CD14-positive monocyte (primary cell): Measurements from ENCODE around the gene C1QTNF1. TPM values are rescaled to one million over a fixed set of nuclear protein-coding genes. Genes with fewer than 3 reads are reported as not detected.

Source experiments
- DNase-seq, 3 donors: peaks; one replicate each; pipeline ENCODE4 v3.0.0-alpha.2; 2011 to 2022
- H2AFZ ChIP-seq: 2 replicates; pipeline ENCODE4 v1.6.0; 2012; ENCODE audit warnings: mild to moderate bottlenecking, low read depth, low read length, inconsistent platforms; ENCODE audit not compliant: insufficient read depth, poor library complexity, severe bottlenecking
- H3K27ac ChIP-seq, 2 donors: 1 replicate in 1 of 2; 2 replicates in 1 of 2; pipeline ENCODE4 v1.5.1; 2012 to 2013; ENCODE audit warnings: low read length in 2 of 2, control low read depth in 1 of 2, inconsistent platforms in 1 of 2, low read depth in 1 of 2, mild to moderate bottlenecking in 1 of 2
- H3K27me3 ChIP-seq, 2 donors: one replicate each; pipeline versions ENCODE4 v1.6.0 to v1.6.1; 2011 to 2013; ENCODE audit warnings: low read length in 2 of 2; ENCODE audit not compliant: control insufficient read depth in 2 of 2, insufficient read depth in 2 of 2
- H3K36me3 ChIP-seq, 2 donors: replicated peaks in 1 of 2; 1 replicate in 1 of 2; 2 replicates in 1 of 2; pipeline versions ENCODE4 v1.5.1 to v1.6.1; 2012 to 2013; ENCODE audit warnings: low read length in 2 of 2, control low read depth in 1 of 2, inconsistent platforms in 1 of 2, mild to moderate bottlenecking in 1 of 2; ENCODE audit not compliant: insufficient read depth in 2 of 2, control insufficient read depth in 1 of 2
- H3K4me1 ChIP-seq, 2 donors: 1 replicate in 1 of 2; 2 replicates in 1 of 2; pipeline versions ENCODE4 v1.5.1 to v1.6.1; 2012 to 2013; ENCODE audit warnings: low read length in 2 of 2, control low read depth in 1 of 2, inconsistent platforms in 1 of 2, mild to moderate bottlenecking in 1 of 2, moderate library complexity in 1 of 2; ENCODE audit not compliant: insufficient read depth in 2 of 2, control insufficient read depth in 1 of 2
- H3K4me2 ChIP-seq: replicated peaks from 2 replicates; pipeline ENCODE3; 2012; ENCODE audit warnings: low read length, moderate library complexity, mild to moderate bottlenecking; ENCODE audit not compliant: poor library complexity, severe bottlenecking; ENCODE audit errors: extremely low read depth
- H3K4me3 ChIP-seq, 3 experiments: fragments of 200-600 bp in 1 of 3; sonication (generic) in 1 of 3; replicated peaks in 1 of 3; 1 replicate in 2 of 3; 2 replicates in 1 of 3; pipeline ENCODE4 v1.5.1; 2011 to 2013; ENCODE audit warnings: low read length in 3 of 3, mild to moderate bottlenecking in 3 of 3, control low read depth in 2 of 3, low read depth in 2 of 3, inconsistent platforms in 1 of 3, moderate library complexity in 1 of 3
- H3K79me2 ChIP-seq: 2 replicates; pipeline ENCODE4 v1.6.0; 2012; ENCODE audit warnings: mild to moderate bottlenecking, control low read depth, inconsistent platforms, low read length, moderate library complexity; ENCODE audit not compliant: insufficient read depth
- H3K9ac ChIP-seq: 2 replicates; pipeline ENCODE4 v1.6.0; 2017; ENCODE audit warnings: low read length, mild to moderate bottlenecking; ENCODE audit not compliant: insufficient read depth, poor library complexity, severe bottlenecking
- H3K9me3 ChIP-seq, 2 donors: replicated peaks in 1 of 2; 1 replicate in 1 of 2; 2 replicates in 1 of 2; pipeline versions ENCODE4 v1.5.1 to v1.6.1; 2012 to 2013; ENCODE audit warnings: low read length in 2 of 2, control low read depth in 1 of 2; ENCODE audit not compliant: control insufficient read depth in 1 of 2, insufficient read depth in 1 of 2
- H4K20me1 ChIP-seq: 2 replicates; pipeline ENCODE4 v1.6.0; 2012; ENCODE audit warnings: mild to moderate bottlenecking, low read length, control low read depth, moderate library complexity; ENCODE audit not compliant: insufficient read depth
- H3K27ac Mint-ChIP-seq, 7 donors: one replicate each; pipeline ENCODE4 v1.8.0; 2020; ENCODE audit warnings: mild to moderate bottlenecking in 7 of 7, mixed read lengths in 7 of 7, moderate library complexity in 6 of 7, inconsistent platforms in 2 of 7
- H3K27me3 Mint-ChIP-seq, 3 donors: one replicate each; pipeline ENCODE4 v1.8.0; 2021 to 2022; ENCODE audit warnings: low read depth in 3 of 3, mild to moderate bottlenecking in 3 of 3, mixed read lengths in 3 of 3, moderate library complexity in 3 of 3, inconsistent platforms in 1 of 3
- H3K36me3 Mint-ChIP-seq, 2 donors: one replicate each; pipeline ENCODE4 v1.8.0; 2020; ENCODE audit warnings: mixed read lengths in 2 of 2, inconsistent platforms in 1 of 2, mild to moderate bottlenecking in 1 of 2
- H3K4me1 Mint-ChIP-seq: one replicate; pipeline ENCODE4 v1.8.0; 2020; ENCODE audit warnings: mild to moderate bottlenecking, mixed read lengths
- H3K4me3 Mint-ChIP-seq, 2 donors: one replicate each; pipeline ENCODE4 v1.8.0; 2020; ENCODE audit warnings: mild to moderate bottlenecking in 2 of 2, mixed read lengths in 2 of 2, moderate library complexity in 1 of 2
- H3K9me3 Mint-ChIP-seq, 7 donors: one replicate each; pipeline ENCODE4 v1.8.0; 2020 to 2022; ENCODE audit warnings: mixed read lengths in 7 of 7, mild to moderate bottlenecking in 6 of 7, moderate library complexity in 6 of 7, inconsistent platforms in 2 of 7
- WGBS: methylation state at CpG from one replicate; pipeline ENCODE4 v1.1.5; 2013; ENCODE audit warnings: missing lambda C conversion rate; ENCODE audit not compliant: insufficient coverage; 5-methylcytosine and 5-hydroxymethylcytosine counted together
- intact Hi-C, 2 donors: fragments of 100-400 bp; cut with micrococcal nuclease; formaldehyde crosslinking; loops; one replicate each; pipeline versions ENCODE4 v1.15.0 to v1.15.1; 2023
- polyA plus RNA-seq, 3 donors: library from polyadenylated mRNA; depleted of rRNA in 1 of 3; unstranded in 2 of 3; stranded (reverse) in 1 of 3; fragments of 300-500 nt in 2 of 3; fragments of >200 nt in 1 of 3; fragmentation: Illumina TruSeq in 2 of 3; gene quantifications; 1 replicate in 2 of 3; 2 replicates in 1 of 3; pipeline ENCODE4 v1.2.3, GENCODE V29; 2012 to 2021
- TF ChIP-seq, protein P1 (sequence below): fragments of 200-600 bp; IDR thresholded peaks from one replicate; pipeline ENCODE4 v1.8.0; 2022; ENCODE audit warnings: antibody characterized with exemption, mild to moderate bottlenecking

C1QTNF1 gene
- polyA plus RNA-seq, 3 donors, result not detected

GRCh38 chr17:78993981-78994671 is 29.8 kb upstream of the C1QTNF1 start:
- peaks cover 75% of the 10 kb centered on the region for H4K20me1 ChIP-seq

DNA sequence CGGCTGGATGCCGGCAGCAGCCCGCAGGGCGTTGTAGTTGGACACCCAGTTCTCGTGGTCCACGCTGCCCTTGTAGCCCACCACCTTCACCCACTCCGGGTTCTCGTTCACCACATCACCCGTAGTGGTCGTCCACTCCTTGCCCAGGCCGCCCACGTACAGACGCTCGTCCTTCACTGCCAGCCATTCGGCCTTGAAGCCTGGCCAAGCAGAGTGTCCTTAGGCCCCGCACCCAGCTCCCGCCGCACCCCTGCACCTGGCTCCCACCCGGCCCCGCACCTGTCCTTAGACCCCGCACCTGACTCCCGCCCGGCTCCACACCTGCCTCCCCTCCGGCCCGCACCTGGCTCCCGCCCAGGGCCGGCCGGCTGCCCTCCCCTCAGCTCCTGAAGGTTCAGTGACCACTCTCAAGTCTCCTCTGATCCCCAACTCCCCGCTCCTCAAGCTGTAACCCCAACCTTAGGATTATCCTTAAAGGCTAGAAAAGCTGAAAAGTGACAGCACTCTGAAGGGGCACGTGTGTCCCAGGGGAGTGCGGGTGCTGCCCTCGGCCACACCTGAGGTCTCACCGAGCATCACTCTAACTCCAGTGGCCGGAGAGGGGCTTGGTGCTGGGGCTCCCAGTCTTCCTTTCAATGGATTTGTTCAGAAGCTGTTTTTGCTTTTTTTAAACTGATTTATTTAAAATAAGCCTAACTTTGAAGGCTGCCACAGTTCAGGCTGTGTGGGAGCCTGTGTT is 28.8 kb upstream of the C1QTNF1 start:
- Histone ChIP-seq H3K9ac (no peak overlapping the region), H2AFZ (no peak overlapping the region), H4K20me1 (peaks cover 86% of the 10 kb centered on the region), H3K27ac (no peak overlapping the region), H3K9me3 (no peaks in the 10 kb centered on the region), H3K4me2 (no peak overlapping the region), H3K27me3 (no peaks in the 10 kb centered on the region), H3K79me2 (peaks cover 44% of the 10 kb centered on the region), H3K4me1 (no peaks in the 10 kb centered on the region), H3K4me3 (no peak overlapping the region), H3K36me3 (peaks cover 85 to 100% of the 10 kb centered on the region in 2 donors)
- H3K27ac Mint-ChIP-seq, result peak overlapping the region in 4 of 7 donors; percentile 30 to 69 (median 57)
- peaks cover 0 to 2% (median 0%) of the 10 kb centered on the region in 7 donors for H3K9me3 Mint-ChIP-seq
- peaks cover 0 to 1% (median 0%) of the 10 kb centered on the region in 3 donors for H3K27me3 Mint-ChIP-seq
- WGBS, result 99% methylated on average over 26 of the region's 34 CpGs
- TF ChIP-seq, protein P1, sequence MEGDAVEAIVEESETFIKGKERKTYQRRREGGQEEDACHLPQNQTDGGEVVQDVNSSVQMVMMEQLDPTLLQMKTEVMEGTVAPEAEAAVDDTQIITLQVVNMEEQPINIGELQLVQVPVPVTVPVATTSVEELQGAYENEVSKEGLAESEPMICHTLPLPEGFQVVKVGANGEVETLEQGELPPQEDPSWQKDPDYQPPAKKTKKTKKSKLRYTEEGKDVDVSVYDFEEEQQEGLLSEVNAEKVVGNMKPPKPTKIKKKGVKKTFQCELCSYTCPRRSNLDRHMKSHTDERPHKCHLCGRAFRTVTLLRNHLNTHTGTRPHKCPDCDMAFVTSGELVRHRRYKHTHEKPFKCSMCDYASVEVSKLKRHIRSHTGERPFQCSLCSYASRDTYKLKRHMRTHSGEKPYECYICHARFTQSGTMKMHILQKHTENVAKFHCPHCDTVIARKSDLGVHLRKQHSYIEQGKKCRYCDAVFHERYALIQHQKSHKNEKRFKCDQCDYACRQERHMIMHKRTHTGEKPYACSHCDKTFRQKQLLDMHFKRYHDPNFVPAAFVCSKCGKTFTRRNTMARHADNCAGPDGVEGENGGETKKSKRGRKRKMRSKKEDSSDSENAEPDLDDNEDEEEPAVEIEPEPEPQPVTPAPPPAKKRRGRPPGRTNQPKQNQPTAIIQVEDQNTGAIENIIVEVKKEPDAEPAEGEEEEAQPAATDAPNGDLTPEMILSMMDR, result no peak
- peaks cover 63 to 98% of the 10 kb centered on the region in 2 donors for H3K36me3 Mint-ChIP-seq
- peaks cover 1% of the 10 kb centered on the region for H3K4me1 Mint-ChIP-seq
- no peak overlapping the region for H3K4me3 Mint-ChIP-seq
- DNase-seq, result no peak
- intact Hi-C loops, result no loop called here

More at GRCh38 chr17:78993981-78994671, 29.8 kb upstream of the C1QTNF1 start:
- TF ChIP-seq, protein P1, result no peak
- peak overlapping the region in 1 of 2 donors; percentile 41 for H3K27ac ChIP-seq
- no peak overlapping the region for H3K9ac ChIP-seq
- Mint-ChIP-seq H3K4me1 (peaks cover 1% of the 10 kb centered on the region), H3K27me3 (peaks cover 0 to 1% (median 0%) of the 10 kb centered on the region in 3 donors), H3K4me3 (no peak overlapping the region), H3K9me3 (peaks cover 0 to 2% (median 0%) of the 10 kb centered on the region in 7 donors), H3K27ac (peak overlapping the region in 2 of 7 donors; percentile 10 to 79), H3K36me3 (peaks cover 65 to 96% of the 10 kb centered on the region in 2 donors)
- H3K36me3 ChIP-seq, result peaks cover 84 to 92% of the 10 kb centered on the region in 2 donors
- H2AFZ ChIP-seq, result no peak overlapping the region
- H3K27me3 ChIP-seq, result no peaks in the 10 kb centered on the region
- DNase-seq, result no peak
- H3K4me1 ChIP-seq, result no peaks in the 10 kb centered on the region
- peaks cover 33% of the 10 kb centered on the region for H3K79me2 ChIP-seq
- no peak overlapping the region for H3K4me3 ChIP-seq
- WGBS, result 94% methylated on average over 14 of the region's 22 CpGs
- no peak overlapping the region for H3K4me2 ChIP-seq
- no peaks in the 10 kb centered on the region for H3K9me3 ChIP-seq
- intact Hi-C loops, result no loop called here
